GM19351 (cell line): Measurements from ENCODE around the gene ASPHD2.
A peak's percentile ranks its signal among the peaks of the same experiment; 100 is the strongest.
"Not testable (repeated sequence)": the region's sequence is repeated elsewhere in the genome, so short reads cannot be mapped to it uniquely, and the experiment has no call there.

ENCODE experiments used
- ATAC-seq: cut with Tn5 transposase; IDR thresholded peaks from one replicate; pipeline ENCODE4 v1.9.1; 2021; ENCODE audit warnings: mild to moderate bottlenecking, moderate library complexity; ENCODE audit not compliant: unreplicated experiment

Gene ASPHD2

DNA sequence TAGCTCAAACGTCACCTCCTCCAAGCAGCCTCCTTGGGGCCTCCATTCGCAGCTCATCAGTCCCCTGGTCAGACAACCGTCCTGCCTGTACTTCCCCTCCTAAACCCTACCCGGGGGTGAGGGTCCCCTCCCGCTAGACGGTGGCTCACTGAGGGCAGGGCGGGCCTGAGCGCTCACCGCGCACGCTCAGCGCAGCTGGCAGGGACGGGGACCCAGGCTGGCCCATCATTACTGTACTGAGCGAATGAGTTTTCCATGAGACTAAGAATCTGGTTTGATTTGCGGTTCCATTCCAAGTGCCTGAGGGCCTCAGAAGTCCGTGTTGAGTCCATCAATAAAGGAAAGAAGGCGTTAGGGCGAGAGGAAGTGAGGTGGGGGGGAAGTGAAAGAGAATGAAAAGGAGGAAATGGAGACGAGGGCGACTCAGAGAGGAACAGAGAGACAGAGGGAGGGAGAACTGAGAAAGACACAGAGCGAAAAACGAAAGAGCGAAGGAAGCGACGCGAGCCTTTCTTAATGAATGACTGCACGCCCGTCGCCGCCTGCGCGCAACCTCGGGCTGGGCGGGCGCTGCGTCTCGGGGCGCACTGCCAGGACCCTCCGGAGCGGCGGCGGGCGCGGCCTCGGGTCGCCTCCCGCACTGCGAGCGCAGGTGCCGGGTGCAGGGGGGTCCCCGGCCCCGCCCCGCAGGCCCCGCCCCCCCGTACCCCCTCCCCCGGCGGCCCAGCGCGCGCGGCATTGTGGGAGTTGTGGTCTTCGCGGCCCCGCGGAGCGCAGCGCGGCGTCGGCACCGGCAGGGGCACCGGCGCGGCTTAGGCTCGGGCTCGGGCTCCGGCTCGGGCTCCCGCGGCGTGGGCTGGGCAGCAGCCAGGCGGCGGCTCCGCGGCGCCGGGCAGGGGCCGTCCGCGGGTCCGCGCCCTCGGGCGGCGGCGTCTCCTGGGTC, at the start of gene ASPHD2:
TSS of gene ASPHD2 (plus strand) at position 746 of the 943 bp plus-strand sequence. CDS start 4,356 bp downstream, outside the sequence.
- peak; percentile 73 for ATAC-seq

- no peak for ATAC-seq
These were observed 48.8 kb upstream of the ASPHD2 start for GRCh38 chr22:26380072-26380830.

- no peak for ATAC-seq
These were observed 46.3 kb upstream of the ASPHD2 start for GRCh38 chr22:26382782-26383181.

GRCh38 chr22:26383968-26384556, 45.0 kb upstream of the ASPHD2 start:
- ATAC-seq: no peak

GRCh38 chr22:26385164-26385563, 43.9 kb upstream of the ASPHD2 start:
- no peak for ATAC-seq

DNA sequence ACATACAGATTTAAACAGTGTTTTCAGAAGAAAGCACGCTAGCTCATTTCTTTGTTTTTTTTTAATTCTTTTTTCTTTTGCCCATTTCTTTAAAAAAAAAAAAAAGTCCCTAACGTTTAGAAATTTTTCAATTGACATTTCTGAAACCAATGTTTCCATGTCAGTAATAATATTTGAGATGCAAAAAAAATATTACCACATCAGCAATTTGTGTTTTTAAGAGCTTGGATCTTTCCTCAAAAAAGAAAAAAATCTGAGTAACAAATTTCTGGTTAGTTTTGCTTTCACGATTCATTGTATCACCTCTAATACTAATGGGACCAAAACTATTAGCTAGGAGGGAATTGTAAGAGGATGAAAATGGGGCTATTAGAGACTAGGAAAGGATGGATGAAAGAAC, 39.9 kb upstream of the ASPHD2 start:
- ATAC-seq: no peak

DNA sequence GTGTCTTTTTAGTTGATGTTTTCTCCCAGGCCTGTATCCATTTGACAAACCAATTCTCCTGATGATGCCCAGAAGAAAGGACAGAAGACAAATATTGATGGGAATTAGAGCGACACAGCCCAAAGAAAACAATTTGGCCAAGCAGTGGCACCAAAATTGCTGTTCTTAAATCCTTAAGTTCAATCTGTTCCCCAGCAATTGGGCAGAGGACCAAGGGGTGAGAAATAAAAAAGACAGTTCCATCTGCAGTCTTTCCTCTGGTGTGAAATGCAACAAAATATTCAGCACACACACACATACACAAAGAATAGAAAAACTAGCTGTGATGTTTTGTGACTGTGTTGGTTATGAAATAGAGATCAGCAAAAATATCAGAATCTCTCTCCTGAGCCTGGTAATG, 38.0 kb upstream of the ASPHD2 start:
- no peak for ATAC-seq

- ATAC-seq: no peak
These were observed 37.4 kb upstream of the ASPHD2 start for GRCh38 chr22:26391623-26392022.

DNA sequence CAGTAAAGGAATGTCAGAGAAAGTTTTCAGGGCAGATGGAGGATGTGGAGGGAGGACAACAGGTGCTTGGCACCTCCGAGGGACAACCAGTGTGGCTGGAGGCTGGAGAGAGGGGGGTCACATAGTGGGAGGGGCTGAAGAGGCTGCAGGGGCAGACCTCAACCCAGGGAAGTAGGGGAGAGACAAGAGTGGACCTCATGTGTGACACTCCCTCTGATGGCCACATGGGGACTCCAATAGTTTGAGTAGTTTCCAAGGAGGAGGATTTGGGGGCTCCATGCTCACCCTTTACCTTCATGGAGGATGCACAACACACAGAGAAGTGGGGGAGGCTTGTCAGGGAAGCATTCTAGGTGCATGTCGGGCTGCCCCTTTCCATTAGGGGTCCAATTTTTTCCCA, 35.1 kb upstream of the ASPHD2 start:
- ATAC-seq: no peak

GRCh38 chr22:26394777-26395176, 34.3 kb upstream of the ASPHD2 start:
- no peak for ATAC-seq

DNA sequence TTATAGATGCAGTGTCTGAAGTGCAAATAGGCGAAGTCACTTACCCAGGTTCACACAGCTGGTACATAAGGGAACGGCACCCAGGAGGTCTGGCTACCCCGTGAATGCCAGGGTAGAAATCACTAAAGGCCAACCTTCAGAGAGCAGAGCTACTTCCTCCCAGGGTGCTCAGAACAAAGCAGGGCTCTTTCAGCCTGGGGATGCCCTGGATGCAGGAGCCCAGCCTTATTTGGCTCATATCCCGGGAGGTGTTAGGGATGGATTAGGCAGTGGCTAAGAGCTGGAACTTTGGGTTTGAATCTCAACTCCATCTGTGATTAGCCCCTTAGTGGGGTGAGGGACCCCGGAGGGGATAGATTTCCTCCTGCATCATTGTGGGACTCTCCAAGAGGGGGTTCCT, 33.1 kb upstream of the ASPHD2 start:
- ATAC-seq: no peak

GRCh38 chr22:26398741-26399153, 30.3 kb upstream of the ASPHD2 start:
- ATAC-seq: no peak

DNA sequence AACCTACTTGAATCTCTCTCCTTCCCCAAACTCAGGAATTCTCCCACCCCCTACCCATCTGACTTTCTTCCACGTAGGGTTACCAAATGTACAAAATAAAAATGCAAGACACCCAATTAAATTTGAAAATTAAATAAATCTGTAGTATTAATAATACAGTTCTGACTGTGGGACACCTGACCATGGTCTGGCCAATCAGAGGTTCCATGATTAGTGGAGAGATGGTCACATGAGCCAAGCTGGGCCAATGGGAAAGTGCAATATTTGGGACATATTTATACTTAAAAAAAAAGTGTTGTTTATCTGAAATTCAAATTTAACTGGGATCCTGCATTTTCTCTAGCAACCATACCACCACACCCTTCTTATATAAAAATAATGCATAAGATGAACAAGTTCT, 29.8 kb upstream of the ASPHD2 start:
- no peak for ATAC-seq

DNA sequence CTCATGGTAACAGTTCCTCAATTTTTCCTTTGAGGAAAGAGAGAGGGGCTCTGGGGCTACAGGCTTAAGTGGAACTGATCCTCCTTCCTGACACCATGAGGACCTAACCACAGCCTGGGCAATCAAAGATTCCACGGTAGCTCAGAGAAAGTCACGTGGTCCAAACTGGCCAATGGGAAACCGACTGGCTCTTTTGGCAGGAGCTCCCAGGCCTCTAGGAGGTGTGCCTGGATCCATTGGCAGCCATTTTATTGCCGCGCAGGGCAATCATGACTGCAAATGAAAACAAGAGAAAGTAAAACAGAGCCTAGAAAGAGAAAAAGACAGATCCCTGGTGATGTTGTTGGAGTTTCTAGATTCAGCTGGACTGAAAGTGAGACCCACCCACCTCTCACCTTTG, 27.3 kb upstream of the ASPHD2 start:
- no peak for ATAC-seq

GRCh38 chr22:26404851-26405421, 24.1 kb upstream of the ASPHD2 start:
- no peak for ATAC-seq

GRCh38 chr22:26406118-26406517, 22.9 kb upstream of the ASPHD2 start:
- no peak for ATAC-seq

- not testable (repeated sequence) for ATAC-seq
These were observed 20.4 kb upstream of the ASPHD2 start for GRCh38 chr22:26408562-26409220.

GRCh38 chr22:26409719-26410335, 19.2 kb upstream of the ASPHD2 start:
- no peak for ATAC-seq

DNA sequence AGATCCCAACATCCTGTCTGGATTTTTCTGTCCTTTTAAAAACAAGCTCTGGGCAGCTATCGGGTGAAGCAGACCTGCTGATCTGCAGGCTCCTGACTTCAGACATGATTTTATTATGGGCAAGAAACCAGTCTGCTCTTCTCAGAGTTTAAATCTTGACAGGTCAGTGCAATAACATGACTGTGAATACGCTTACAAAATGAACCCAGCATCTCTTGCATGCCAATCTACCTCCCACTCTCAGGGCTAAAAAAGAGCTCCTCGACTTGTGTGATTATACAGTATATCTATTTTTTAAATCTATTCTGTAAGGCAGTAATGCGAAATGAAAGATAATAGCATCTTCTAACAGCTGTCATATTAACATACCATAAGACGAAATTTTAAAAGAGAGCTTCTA, 18.7 kb upstream of the ASPHD2 start:
- no peak for ATAC-seq

- ATAC-seq: no peak
These were observed 14.7 kb upstream of the ASPHD2 start for GRCh38 chr22:26414347-26414746.
